Mesenchymal stem cell (in vitro differentiated cells and primary cell): Measurements from ENCODE around the gene GPR135.
A peak's percentile ranks its signal among the peaks of the same experiment; 100 is the strongest.

Experiments
- DNase-seq: peaks from one replicate; pipeline ENCODE4 v3.0.0-alpha.2; 2013
- H2AFZ ChIP-seq: one replicate; pipeline ENCODE4 v1.6.1; 2013; ENCODE audit warnings: low read depth, mild to moderate bottlenecking, control low read depth, inconsistent platforms, low read length, moderate library complexity
- H2AK5ac ChIP-seq: 2 replicates; pipeline ENCODE4 v1.6.1; 2013; ENCODE audit warnings: low read length, moderate library complexity, mild to moderate bottlenecking, inconsistent platforms; ENCODE audit not compliant: severe bottlenecking
- H2BK120ac ChIP-seq: one replicate; pipeline ENCODE4 v1.6.1; 2013; ENCODE audit warnings: low read depth, mild to moderate bottlenecking, inconsistent platforms, low read length, moderate library complexity
- H2BK12ac ChIP-seq, 2 experiments: one replicate each; pipeline ENCODE4 v1.6.1; 2013; ENCODE audit warnings: inconsistent platforms in 2 of 2, low read length in 2 of 2, mild to moderate bottlenecking in 2 of 2, moderate library complexity in 2 of 2, control low read depth in 1 of 2
- H2BK15ac ChIP-seq: one replicate; pipeline ENCODE4 v1.6.1; 2013; ENCODE audit warnings: mild to moderate bottlenecking, low read depth, inconsistent platforms; ENCODE audit not compliant: poor library complexity, severe bottlenecking
- H2BK5ac ChIP-seq: 2 replicates; pipeline ENCODE4 v1.6.1; 2013; ENCODE audit warnings: low read depth, mild to moderate bottlenecking, low read length, control low read depth, inconsistent platforms; ENCODE audit not compliant: poor library complexity, severe bottlenecking
- H3K14ac ChIP-seq, 2 experiments: one replicate each; pipeline ENCODE4 v1.6.1; 2013; ENCODE audit warnings: inconsistent platforms in 2 of 2, low read length in 2 of 2, control low read depth in 1 of 2, mild to moderate bottlenecking in 1 of 2, moderate library complexity in 1 of 2
- H3K18ac ChIP-seq, 2 experiments: one replicate each; pipeline ENCODE4 v1.6.1; 2013; ENCODE audit warnings: inconsistent platforms in 2 of 2, low read length in 2 of 2, control low read depth in 1 of 2, low read depth in 1 of 2, mild to moderate bottlenecking in 1 of 2
- H3K23ac ChIP-seq, 2 experiments: one replicate each; pipeline ENCODE4 v1.6.1; 2013; ENCODE audit warnings: inconsistent platforms in 2 of 2, low read length in 2 of 2, mild to moderate bottlenecking in 2 of 2, moderate library complexity in 2 of 2, control low read depth in 1 of 2
- H3K27ac ChIP-seq: 2 replicates; pipeline ENCODE4 v1.5.1; 2013; ENCODE audit warnings: mild to moderate bottlenecking, moderate library complexity, low read length, control low read depth, inconsistent platforms; ENCODE audit not compliant: poor library complexity, severe bottlenecking
- H3K27me3 ChIP-seq, 2 experiments: 2 replicates each; pipeline versions ENCODE4 v1.6.1 to v1.7.0; 2013; ENCODE audit warnings: low read length in 2 of 2, mild to moderate bottlenecking in 2 of 2, moderate library complexity in 2 of 2, control low read depth in 1 of 2, inconsistent platforms in 1 of 2; ENCODE audit not compliant: control insufficient read depth in 1 of 2, insufficient read depth in 1 of 2
- H3K36me3 ChIP-seq, 2 experiments: 2 replicates each; pipeline versions ENCODE4 v1.6.1 to v1.7.0; 2013; ENCODE audit warnings: low read length in 2 of 2, control low read depth in 1 of 2, inconsistent platforms in 1 of 2, low read depth in 1 of 2, mild to moderate bottlenecking in 1 of 2; ENCODE audit not compliant: insufficient read depth in 2 of 2, control insufficient read depth in 1 of 2
- H3K4ac ChIP-seq, 2 experiments: one replicate each; pipeline ENCODE4 v1.6.1; 2013; ENCODE audit warnings: inconsistent platforms in 2 of 2, low read length in 2 of 2, mild to moderate bottlenecking in 2 of 2, moderate library complexity in 2 of 2, control low read depth in 1 of 2, low read depth in 1 of 2
- H3K4me1 ChIP-seq: 2 replicates; pipeline ENCODE4 v1.6.1; 2013; ENCODE audit warnings: low read depth, low read length, control low read depth; ENCODE audit not compliant: control insufficient read depth, insufficient read depth
- H3K4me2 ChIP-seq: 2 replicates; pipeline ENCODE4 v1.6.1; 2013; ENCODE audit warnings: low read length, mild to moderate bottlenecking, inconsistent platforms; ENCODE audit not compliant: poor library complexity, severe bottlenecking
- H3K4me3 ChIP-seq, 2 experiments: 2 replicates each; pipeline versions ENCODE4 v1.5.1 to v1.7.0; 2013; ENCODE audit warnings: low read length in 2 of 2, mild to moderate bottlenecking in 2 of 2, control low read depth in 1 of 2, low read depth in 1 of 2; ENCODE audit not compliant: insufficient read depth in 1 of 2
- H3K79me1 ChIP-seq: replicated peaks from 2 replicates; pipeline ENCODE4 v1.6.1; 2013; ENCODE audit warnings: mild to moderate bottlenecking, control low read depth, low read length, inconsistent platforms; ENCODE audit not compliant: poor library complexity, severe bottlenecking
- H3K9ac ChIP-seq: 2 replicates; pipeline ENCODE4 v1.7.0; 2013; ENCODE audit warnings: mild to moderate bottlenecking, low read length, moderate library complexity
- H3K9me3 ChIP-seq: 2 replicates; pipeline ENCODE4 v1.7.0; 2013; ENCODE audit warnings: mild to moderate bottlenecking, low read length; ENCODE audit not compliant: control insufficient read depth
- H4K8ac ChIP-seq: one replicate; pipeline ENCODE4 v1.6.1; 2013; ENCODE audit warnings: inconsistent platforms, mild to moderate bottlenecking, low read length, moderate library complexity
- H4K91ac ChIP-seq: one replicate; pipeline ENCODE4 v1.6.1; 2013; ENCODE audit warnings: mild to moderate bottlenecking, low read length, inconsistent platforms
- WGBS: methylation state at CpG from one replicate; pipeline ENCODE4 v1.1.7; 2013; ENCODE audit warnings: mixed read lengths; 5-methylcytosine and 5-hydroxymethylcytosine counted together

The GPR135 gene

GRCh38 chr14:59475709-59476108, 10.5 kb upstream of the GPR135 start:
- Histone ChIP-seq H3K4me1 (peaks cover 4% of the 10 kb centered on the region), H3K4me2 (no peak overlapping the region), H3K14ac (no peak overlapping the region), H4K91ac (no peak overlapping the region), H3K79me1 (peaks cover 16% of the 10 kb centered on the region), H3K9me3 (no peaks in the 10 kb centered on the region), H3K27ac (peak overlapping the region; percentile 10), H4K8ac (no peak overlapping the region), H2BK12ac (no peak overlapping the region), H3K4me3 (no peak overlapping the region), H2AFZ (no peak overlapping the region), H2AK5ac (no peak overlapping the region), H3K36me3 (peaks cover 9 to 90% of the 10 kb centered on the region in 2 experiments), H3K4ac (no peak overlapping the region), H2BK120ac (no peak overlapping the region), H3K27me3 (no peaks in the 10 kb centered on the region), H3K18ac (no peak overlapping the region), H2BK15ac (no peak overlapping the region), H2BK5ac (no peak overlapping the region), H3K9ac (no peak overlapping the region), H3K23ac (no peak overlapping the region)
- no peak for DNase-seq
- no CpG with 5 or more reads among the region's 1 CpG for WGBS

- Histone ChIP-seq H3K9ac (no peak overlapping the region), H3K4me2 (no peak overlapping the region), H2BK120ac (no peak overlapping the region), H3K4me3 (no peak overlapping the region), H2AK5ac (peak overlapping the region; percentile 54), H3K14ac (no peak overlapping the region), H2BK15ac (no peak overlapping the region), H3K27ac (peak overlapping the region; percentile 82), H2BK12ac (no peak overlapping the region), H4K8ac (no peak overlapping the region), H3K79me1 (peaks cover 18% of the 10 kb centered on the region), H3K36me3 (peaks cover 12 to 95% of the 10 kb centered on the region in 2 experiments), H2BK5ac (peak overlapping the region; percentile 79), H3K23ac (no peak overlapping the region), H3K4ac (no peak overlapping the region), H4K91ac (no peak overlapping the region), H3K18ac (no peak overlapping the region), H3K9me3 (no peaks in the 10 kb centered on the region), H3K4me1 (peaks cover 2% of the 10 kb centered on the region), H3K27me3 (no peaks in the 10 kb centered on the region), H2AFZ (no peak overlapping the region)
- 29% methylated on average over 1 of the region's 1 CpG for WGBS
- no peak for DNase-seq
These were observed 9.0 kb upstream of the GPR135 start for GRCh38 chr14:59474172-59474571.

GRCh38 chr14:59464486-59465315, 479 bp downstream of the GPR135 start:
- peak overlapping the region; percentile 82 for H3K9ac ChIP-seq
- H2BK15ac ChIP-seq = no peak overlapping the region
- peaks cover 12 to 37% of the 10 kb centered on the region in 2 experiments for H3K36me3 ChIP-seq
- peak overlapping the region; percentile 99 for H3K4me2 ChIP-seq
- peak overlapping the region; percentile 92 for H2AFZ ChIP-seq
- H3K27ac ChIP-seq = no peak overlapping the region
- peak overlapping the region; percentile 23 to 90 for H3K18ac ChIP-seq
- H3K79me1 ChIP-seq = peaks cover 17% of the 10 kb centered on the region
- peak overlapping the region; percentile 15 for H4K91ac ChIP-seq
- peak overlapping the region in 1 of 2 experiments; percentile 39 for H2BK12ac ChIP-seq
- H3K4me1 ChIP-seq = peaks cover 12% of the 10 kb centered on the region
- peak; percentile 66 for DNase-seq
- no peak overlapping the region for H2BK5ac ChIP-seq
- no peak overlapping the region for H2BK120ac ChIP-seq
- peak overlapping the region; percentile 70 to 76 for H3K4me3 ChIP-seq
- H3K4ac ChIP-seq = peak overlapping the region in 1 of 2 experiments; percentile 7
- peak overlapping the region; percentile 90 for H4K8ac ChIP-seq
- H3K14ac ChIP-seq = peak overlapping the region in 1 of 2 experiments; percentile 80
- no peak overlapping the region for H2AK5ac ChIP-seq
- WGBS = 1% methylated on average over 103 of the region's 105 CpGs
- no peaks in the 10 kb centered on the region for H3K9me3 ChIP-seq
- no peaks in the 10 kb centered on the region for H3K27me3 ChIP-seq
- H3K23ac ChIP-seq = peak overlapping the region in 1 of 2 experiments; percentile 89

DNA sequence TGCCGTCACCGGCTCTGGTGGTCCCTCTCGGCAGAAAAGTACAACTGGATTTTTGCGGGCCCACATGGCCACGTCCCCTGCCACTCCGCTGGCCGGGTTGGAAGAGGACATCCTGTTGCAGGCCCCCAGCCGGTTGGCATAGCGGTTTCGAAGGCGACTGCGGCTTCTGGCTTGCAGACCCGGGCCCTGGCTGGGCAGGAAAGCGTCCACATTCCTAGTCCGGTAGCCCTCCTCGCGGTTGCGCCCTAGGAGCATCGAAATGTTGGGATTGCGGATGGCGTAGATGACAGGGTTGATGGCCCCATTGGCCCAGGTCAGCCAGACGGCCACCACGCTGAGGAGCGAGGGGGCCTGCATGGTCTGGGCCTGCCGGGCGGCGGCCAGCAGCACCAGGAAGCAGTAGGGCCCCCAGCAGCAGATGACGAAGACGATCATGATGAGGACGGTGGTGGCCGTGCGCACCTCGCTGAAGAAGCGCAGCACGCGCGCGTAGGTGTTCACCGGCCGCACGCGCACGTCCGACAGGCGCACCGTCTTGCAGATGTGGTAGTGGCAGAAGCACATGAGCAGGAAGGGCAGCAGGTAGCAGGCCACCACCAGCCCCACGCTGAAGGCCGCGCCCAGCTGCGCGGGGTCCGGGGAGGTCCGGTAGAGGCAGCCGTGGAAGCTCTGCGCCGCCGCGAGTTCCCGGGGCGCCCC, 1.2 kb downstream of the GPR135 start:
- Histone ChIP-seq H2AK5ac (no peak overlapping the region), H2BK120ac (no peak overlapping the region), H2AFZ (peak overlapping the region; percentile 2), H3K4me2 (peak overlapping the region; percentile 99), H3K79me1 (peaks cover 14% of the 10 kb centered on the region), H3K9ac (peak overlapping the region; percentile 82), H2BK15ac (no peak overlapping the region), H3K27me3 (no peaks in the 10 kb centered on the region), H2BK5ac (no peak overlapping the region), H3K4me3 (peak overlapping the region; percentile 70 to 76), H4K8ac (peak overlapping the region; percentile 90), H4K91ac (peak overlapping the region; percentile 83), H2BK12ac (peak overlapping the region in 1 of 2 experiments; percentile 67), H3K14ac (peak overlapping the region in 1 of 2 experiments; percentile 80), H3K9me3 (no peaks in the 10 kb centered on the region), H3K4ac (peak overlapping the region in 1 of 2 experiments; percentile 80), H3K23ac (peak overlapping the region in 1 of 2 experiments; percentile 99), H3K27ac (no peak overlapping the region), H3K18ac (peak overlapping the region; percentile 23 to 71), H3K36me3 (peaks cover 12 to 40% of the 10 kb centered on the region in 2 experiments), H3K4me1 (peaks cover 12% of the 10 kb centered on the region)
- DNase-seq = no peak
- 54% methylated on average over 60 of the region's 60 CpGs for WGBS
